ENCODE measurements around the gene SDK2. TPM values are rescaled to one million over a fixed set of nuclear protein-coding genes. Genes with fewer than 3 reads are reported as not detected.

SDK2 gene
- total and polyA plus RNA-seq, 9 of the 15 experiments (the other 6 are each of a cell fraction or from before 2014, with no cell fraction given) = 0.04 TPM; not detected in 8

GRCh38 chr17:73638556-73638955, 5.7 kb downstream of the SDK2 start:
- H3K4me2 ChIP-seq (ENCODE audit: insufficient read depth, low read length) = no peak overlapping the region
- H4K20me1 ChIP-seq (replicated peaks; ENCODE audit: control insufficient read depth, insufficient read depth, low read length) = no peaks in the 10 kb centered on the region; the same call in 1 of the 2 replicates
- no peak for ATAC-seq
- no peak overlapping the region for H2AFZ ChIP-seq (ENCODE audit: low read depth, low read length)
- ChIA-PET POLR2A (no interaction called here), CTCF (ENCODE audit: low intra/inter-chr PET ratio) (no interaction called here)
- WGBS (ENCODE audit: insufficient coverage, low coverage, missing lambda C conversion rate) = 0% methylated on average over 2 of the region's 3 CpGs
- H3K79me2 ChIP-seq (ENCODE audit: control insufficient read depth, insufficient read depth, low read length) = no peaks in the 10 kb centered on the region
- H3K9ac ChIP-seq (ENCODE audit: insufficient read depth in 1 of 2, low read depth in 2 of 2, low read length in 2 of 2) = no peak overlapping the region
- intact Hi-C loops (cut with micrococcal nuclease) (no loop called here), in situ Hi-C loops (cut with MboI) (no loop called here)
- no peak for FAIRE-seq
- peaks cover 0 to 26% of the 10 kb centered on the region in 2 experiments; a peak in 2 of 5 replicates for H3K27me3 ChIP-seq (ENCODE audit: control insufficient read depth in 2 of 2, insufficient read depth in 2 of 2, low read length in 2 of 2)
- no peak overlapping the region for H3K27ac ChIP-seq (ENCODE audit: extremely low read depth, low read depth, low read length)
- H3K4me1 ChIP-seq (replicated peaks in 1 of 2; ENCODE audit: control insufficient read depth in 2 of 2, insufficient read depth in 2 of 2, low read length in 2 of 2) = peaks cover 0 to 8% of the 10 kb centered on the region in 2 experiments; a peak in 1 of 5 replicates
- no peaks in the 10 kb centered on the region for H3K9me1 ChIP-seq (ENCODE audit: control insufficient read depth, insufficient read depth, low read length)
- H3K9me3 ChIP-seq (replicated peaks; ENCODE audit: control insufficient read depth, insufficient read depth, low read depth, low read length) = no peaks in the 10 kb centered on the region
- no TSS peak for BruUV-seq (replicated peaks)
- no peak overlapping the region for H3K4me3 ChIP-seq
- TF ChIP-seq KLF13 (tag; IDR thresholded peaks at IDR 0.05; ENCODE audit: borderline replicate concordance, low read depth) = no peak
- TF ChIP-seq IRF1 (CRISPR knock-in tag; IDR thresholded peaks at IDR 0.05; ENCODE audit: borderline replicate concordance) = no peak
- no peak for TF ChIP-seq FIP1L1 (IDR thresholded peaks at IDR 0.05; ENCODE audit: low read depth, low read length, poor library complexity, severe bottlenecking)
- no peak for TF ChIP-seq ARID2 (IDR thresholded peaks at IDR 0.05)
- TF ChIP-seq PCBP1 (IDR thresholded peaks at IDR 0.05; ENCODE audit: low read depth, low read length, poor library complexity, severe bottlenecking) = no peak
- no peak for TF ChIP-seq ZNF277 (CRISPR knock-in tag; IDR thresholded peaks at IDR 0.05; ENCODE audit: borderline replicate concordance)
- H3K36me3 ChIP-seq (ENCODE audit: control insufficient read depth, insufficient read depth, low read length) = no peaks in the 10 kb centered on the region
- DNase-seq (ENCODE audit: extremely low read depth in 1 of 4, low spot score in 3 of 4) = no peak

Measured in K562 (cell line).